Smooth muscle cell (in vitro differentiated cells): ENCODE data around the gene ERBB4. TPM values are rescaled to one million over a fixed set of nuclear protein-coding genes. Genes with fewer than 3 reads are reported as not detected.

Experiments
- DNase-seq: peaks from one replicate; lab custom pipeline; 2025; ENCODE audit not compliant: unreplicated experiment; lab: John Stamatoyannopoulos, UW
- H2AFZ ChIP-seq: fragments of 200-600 bp; sonication (generic); 2 replicates; pipeline ENCODE4 v1.6.0; 2016; ENCODE audit warnings: antibody characterized with exemption, low read depth, mild to moderate bottlenecking
- H3F3A ChIP-seq: fragments of 200-600 bp; sonication (generic); 2 replicates; pipeline ENCODE4 v1.6.0; 2017; ENCODE audit warnings: antibody characterized with exemption, low read depth
- H3K27ac ChIP-seq: fragments of 200-600 bp; sonication (generic); 2 replicates; pipeline ENCODE4 v1.5.1; 2016; ENCODE audit warnings: low read depth, mild to moderate bottlenecking
- H3K27me3 ChIP-seq: fragments of 200-600 bp; sonication (generic); 2 replicates; pipeline ENCODE4 v1.6.1; 2016; ENCODE audit warnings: low read depth, mild to moderate bottlenecking
- H3K36me3 ChIP-seq: fragments of 200-600 bp; sonication (generic); 2 replicates; pipeline ENCODE4 v1.5.1; 2016; ENCODE audit warnings: low read depth
- H3K4me1 ChIP-seq: fragments of 200-600 bp; sonication (generic); 2 replicates; pipeline ENCODE4 v1.5.1; 2016; ENCODE audit warnings: low read depth
- H3K4me2 ChIP-seq: fragments of 200-600 bp; sonication (generic); 2 replicates; pipeline ENCODE4 v1.6.0; 2016; ENCODE audit warnings: mild to moderate bottlenecking
- H3K4me3 ChIP-seq: fragments of 200-600 bp; sonication (generic); 2 replicates; pipeline ENCODE4 v1.5.1; 2016; ENCODE audit warnings: mild to moderate bottlenecking
- H3K79me2 ChIP-seq: fragments of 200-600 bp; sonication (generic); 2 replicates; pipeline ENCODE4 v1.6.0; 2016; ENCODE audit warnings: low read depth, mild to moderate bottlenecking
- H3K9ac ChIP-seq: fragments of 200-600 bp; sonication (generic); 2 replicates; pipeline ENCODE4 v1.6.0; 2016; ENCODE audit warnings: low read depth
- H3K9me3 ChIP-seq: fragments of 200-600 bp; sonication (generic); replicated peaks from 2 replicates; pipeline ENCODE4 v1.5.1; 2016; ENCODE audit warnings: low read depth
- H4K20me1 ChIP-seq: fragments of 200-600 bp; sonication (generic); 2 replicates; pipeline ENCODE4 v1.6.0; 2016; ENCODE audit warnings: low read depth
- WGBS: methylation state at CpG from one replicate; pipeline ENCODE4 v1.1.7; 2016; ENCODE audit warnings: low lambda C conversion rate; 5-methylcytosine and 5-hydroxymethylcytosine counted together
- polyA plus RNA-seq: library from polyadenylated mRNA; unstranded; fragments of >200 nt; fragmentation: Nextera tagmentation; extraction: Ambion mirVana; gene quantifications from 2 replicates; pipeline ENCODE4 v1.2.1, GENCODE V29; 2016
- total RNA-seq: library from RNA; depleted of rRNA; stranded (reverse); fragments of >200 nt; gene quantifications from 2 replicates; pipeline ENCODE4 v1.2.3, GENCODE V29; 2014
- TF ChIP-seq, protein P1 (sequence below): fragments of 200-600 bp; sonication (generic); IDR thresholded peaks from 2 replicates; pipeline ENCODE4 v1.5.1; 2017; ENCODE audit warnings: borderline replicate concordance, mild to moderate bottlenecking, antibody characterized with exemption; ENCODE audit not compliant: insufficient read depth, poor library complexity, severe bottlenecking

Gene ERBB4
- total and polyA plus RNA-seq, 2 experiments from 2014 or later: 0.67 TPM; not detected in 1

DNA sequence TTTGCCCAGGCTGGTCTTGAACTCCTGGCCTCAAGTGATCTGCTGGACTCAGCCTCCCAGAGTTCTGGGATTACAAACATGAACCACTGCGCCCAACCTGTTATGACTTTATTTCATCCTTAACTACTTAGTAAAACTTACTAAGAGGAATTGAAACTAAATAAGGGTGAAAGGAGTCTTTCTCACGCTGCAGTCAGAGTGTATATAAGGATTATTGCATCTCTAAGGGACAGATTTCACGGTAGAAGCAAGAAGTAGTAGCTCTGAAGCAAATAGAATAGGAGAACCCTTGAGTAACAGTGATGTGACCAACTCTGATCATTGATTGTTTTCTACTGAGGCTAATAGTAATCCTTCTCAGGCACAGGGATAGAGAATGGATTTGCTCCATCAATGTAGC is 1022.1 kb downstream of the ERBB4 start:
- no peaks in the 10 kb centered on the region for H3K36me3 ChIP-seq
- no peak overlapping the region for H3K9ac ChIP-seq
- H3K27ac ChIP-seq: no peak overlapping the region
- WGBS: 99% methylated on average over 3 of the region's 3 CpGs
- no peak for DNase-seq
- H2AFZ ChIP-seq: no peak overlapping the region
- no peaks in the 10 kb centered on the region for H3K9me3 ChIP-seq
- TF ChIP-seq, protein P1, sequence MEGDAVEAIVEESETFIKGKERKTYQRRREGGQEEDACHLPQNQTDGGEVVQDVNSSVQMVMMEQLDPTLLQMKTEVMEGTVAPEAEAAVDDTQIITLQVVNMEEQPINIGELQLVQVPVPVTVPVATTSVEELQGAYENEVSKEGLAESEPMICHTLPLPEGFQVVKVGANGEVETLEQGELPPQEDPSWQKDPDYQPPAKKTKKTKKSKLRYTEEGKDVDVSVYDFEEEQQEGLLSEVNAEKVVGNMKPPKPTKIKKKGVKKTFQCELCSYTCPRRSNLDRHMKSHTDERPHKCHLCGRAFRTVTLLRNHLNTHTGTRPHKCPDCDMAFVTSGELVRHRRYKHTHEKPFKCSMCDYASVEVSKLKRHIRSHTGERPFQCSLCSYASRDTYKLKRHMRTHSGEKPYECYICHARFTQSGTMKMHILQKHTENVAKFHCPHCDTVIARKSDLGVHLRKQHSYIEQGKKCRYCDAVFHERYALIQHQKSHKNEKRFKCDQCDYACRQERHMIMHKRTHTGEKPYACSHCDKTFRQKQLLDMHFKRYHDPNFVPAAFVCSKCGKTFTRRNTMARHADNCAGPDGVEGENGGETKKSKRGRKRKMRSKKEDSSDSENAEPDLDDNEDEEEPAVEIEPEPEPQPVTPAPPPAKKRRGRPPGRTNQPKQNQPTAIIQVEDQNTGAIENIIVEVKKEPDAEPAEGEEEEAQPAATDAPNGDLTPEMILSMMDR: no peak
- peaks cover 3% of the 10 kb centered on the region for H3K4me1 ChIP-seq
- no peaks in the 10 kb centered on the region for H3F3A ChIP-seq
- H3K4me3 ChIP-seq: no peak overlapping the region
- no peaks in the 10 kb centered on the region for H4K20me1 ChIP-seq
- H3K4me2 ChIP-seq: no peak overlapping the region
- no peaks in the 10 kb centered on the region for H3K79me2 ChIP-seq
- no peaks in the 10 kb centered on the region for H3K27me3 ChIP-seq

DNA sequence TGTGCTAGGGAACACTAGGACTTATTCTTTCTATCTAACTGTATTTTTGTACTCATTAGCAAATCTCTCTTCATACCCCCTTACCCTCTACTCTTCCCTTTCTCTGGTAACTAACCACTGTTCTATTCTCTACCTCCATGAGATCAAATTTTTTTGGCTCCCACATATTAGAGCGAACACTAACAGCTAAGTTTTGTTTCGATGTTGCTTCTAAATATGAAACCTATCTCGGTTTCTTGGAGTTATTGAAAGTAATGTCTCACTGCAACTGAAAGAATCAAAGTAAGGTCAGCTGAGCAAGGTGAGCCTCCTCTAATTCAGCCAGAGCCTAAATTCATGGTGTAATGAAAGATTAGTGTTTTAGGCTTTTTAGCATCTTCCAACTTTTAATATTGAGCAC is 1024.6 kb downstream of the ERBB4 start:
- H3K36me3 ChIP-seq: no peaks in the 10 kb centered on the region
- WGBS: 96% methylated on average over 3 of the region's 3 CpGs
- H3K9me3 ChIP-seq: no peaks in the 10 kb centered on the region
- no peaks in the 10 kb centered on the region for H3F3A ChIP-seq
- no peak overlapping the region for H3K4me3 ChIP-seq
- DNase-seq: no peak
- no peaks in the 10 kb centered on the region for H3K79me2 ChIP-seq
- no peak overlapping the region for H3K27ac ChIP-seq
- no peaks in the 10 kb centered on the region for H3K27me3 ChIP-seq
- TF ChIP-seq, protein P1: no peak
- no peaks in the 10 kb centered on the region for H4K20me1 ChIP-seq
- H2AFZ ChIP-seq: no peak overlapping the region
- no peak overlapping the region for H3K4me2 ChIP-seq
- peaks cover 3% of the 10 kb centered on the region for H3K4me1 ChIP-seq
- H3K9ac ChIP-seq: no peak overlapping the region

DNA sequence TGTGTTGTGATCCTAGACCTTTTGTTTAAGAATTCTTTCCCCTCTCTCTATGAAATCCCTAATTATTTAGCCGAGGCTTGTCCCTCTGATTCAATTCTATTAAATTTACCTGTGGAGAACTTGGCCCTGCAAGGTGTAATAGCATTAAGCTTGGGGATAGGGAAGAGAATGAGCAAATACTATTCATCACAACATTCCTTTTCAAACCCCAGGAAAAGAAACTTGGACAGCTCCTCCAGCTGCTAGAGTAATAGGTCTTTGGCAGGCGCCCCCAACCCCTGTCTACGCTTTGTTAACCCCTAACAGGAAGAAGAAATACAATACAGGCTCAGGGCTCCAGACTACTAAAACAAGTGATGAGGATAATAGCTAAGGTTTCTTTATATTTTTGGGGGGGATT is 1025.2 kb downstream of the ERBB4 start:
- no peaks in the 10 kb centered on the region for H3K9me3 ChIP-seq
- no peak overlapping the region for H3K4me3 ChIP-seq
- no peaks in the 10 kb centered on the region for H4K20me1 ChIP-seq
- H3K36me3 ChIP-seq: no peaks in the 10 kb centered on the region
- H3K79me2 ChIP-seq: no peaks in the 10 kb centered on the region
- WGBS: 96% methylated on average over 3 of the region's 3 CpGs
- H3F3A ChIP-seq: no peaks in the 10 kb centered on the region
- no peaks in the 10 kb centered on the region for H3K27me3 ChIP-seq
- no peak overlapping the region for H2AFZ ChIP-seq
- H3K4me2 ChIP-seq: no peak overlapping the region
- no peak overlapping the region for H3K27ac ChIP-seq
- TF ChIP-seq, protein P1: no peak
- peaks cover 3% of the 10 kb centered on the region for H3K4me1 ChIP-seq
- H3K9ac ChIP-seq: no peak overlapping the region
- no peak for DNase-seq

DNA sequence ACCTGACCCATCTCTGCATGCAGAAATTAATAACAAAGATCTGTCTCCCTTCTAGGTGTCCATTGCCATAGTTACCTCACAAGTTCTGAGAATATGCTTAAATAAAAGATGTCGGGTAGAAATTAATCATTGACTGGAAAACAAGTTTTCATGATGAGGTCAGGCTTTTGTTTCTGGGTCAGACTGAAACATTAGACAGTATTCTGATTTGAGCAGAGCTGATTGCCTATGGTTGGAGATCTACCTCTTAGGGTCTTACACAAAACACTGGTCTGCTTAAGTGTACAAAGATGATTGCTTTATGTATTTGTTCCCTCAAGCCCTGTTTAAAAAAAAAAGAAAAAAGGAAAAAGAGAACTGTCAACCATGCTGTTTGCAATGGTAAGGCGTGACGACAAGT is 1025.8 kb downstream of the ERBB4 start:
- no peaks in the 10 kb centered on the region for H4K20me1 ChIP-seq
- H3K9me3 ChIP-seq: no peaks in the 10 kb centered on the region
- H3F3A ChIP-seq: no peaks in the 10 kb centered on the region
- no peaks in the 10 kb centered on the region for H3K27me3 ChIP-seq
- H3K79me2 ChIP-seq: no peaks in the 10 kb centered on the region
- H2AFZ ChIP-seq: no peak overlapping the region
- WGBS: 84% methylated on average over 3 of the region's 3 CpGs
- DNase-seq: no peak
- H3K27ac ChIP-seq: no peak overlapping the region
- peaks cover 3% of the 10 kb centered on the region for H3K4me1 ChIP-seq
- no peak overlapping the region for H3K9ac ChIP-seq
- no peak overlapping the region for H3K4me2 ChIP-seq
- TF ChIP-seq, protein P1: no peak
- H3K36me3 ChIP-seq: no peaks in the 10 kb centered on the region
- no peak overlapping the region for H3K4me3 ChIP-seq
